Measurements from ENCODE around the gene NDUFV1.
"Not testable (repeated sequence)": the region's sequence is repeated elsewhere in the genome, so short reads cannot be mapped to it uniquely, and the experiment has no call there.

Gene NDUFV1

DNA sequence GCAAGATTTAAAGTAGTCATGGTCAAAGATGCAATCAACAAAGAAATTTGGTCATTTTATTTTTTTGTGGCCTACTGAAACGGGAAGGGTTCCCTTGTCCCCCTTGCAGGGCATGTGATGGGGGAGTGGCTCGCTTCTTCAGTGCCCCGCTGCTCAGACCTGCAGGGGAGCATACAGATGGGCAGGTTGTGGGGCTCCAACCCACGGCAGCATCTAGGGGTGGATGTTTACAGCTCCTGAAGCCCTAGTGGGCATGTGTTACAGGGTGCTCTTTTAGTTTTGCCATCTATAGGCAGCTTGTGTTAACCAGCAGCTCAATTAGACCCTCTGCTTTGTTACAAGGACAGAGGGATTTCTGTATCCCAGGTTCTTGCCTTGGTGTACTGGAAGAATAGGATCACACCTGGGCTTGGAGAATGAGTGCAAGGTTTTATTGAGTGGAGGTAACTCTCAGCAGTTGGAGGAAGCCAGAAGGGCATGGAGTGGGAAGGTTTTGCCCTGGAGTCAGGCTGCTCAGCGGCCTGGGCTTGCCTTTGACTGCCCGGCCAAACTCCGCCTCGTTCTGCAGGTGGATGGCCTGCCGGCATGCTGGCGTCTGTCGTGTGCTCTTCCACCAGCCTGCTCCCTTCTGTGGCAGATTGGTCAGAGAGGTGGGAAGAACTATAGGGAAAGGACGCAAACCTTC is 13.7 kb upstream of the NDUFV1 start:
- no peak for TF ChIP-seq CTCF (conservative IDR thresholded peaks at IDR 0.05; ENCODE audit: low read depth, low read length)
- no peak overlapping the region for H3K4me3 ChIP-seq (ENCODE audit: low read length)
- no peak for DNase-seq (ENCODE audit: low read depth)

DNA sequence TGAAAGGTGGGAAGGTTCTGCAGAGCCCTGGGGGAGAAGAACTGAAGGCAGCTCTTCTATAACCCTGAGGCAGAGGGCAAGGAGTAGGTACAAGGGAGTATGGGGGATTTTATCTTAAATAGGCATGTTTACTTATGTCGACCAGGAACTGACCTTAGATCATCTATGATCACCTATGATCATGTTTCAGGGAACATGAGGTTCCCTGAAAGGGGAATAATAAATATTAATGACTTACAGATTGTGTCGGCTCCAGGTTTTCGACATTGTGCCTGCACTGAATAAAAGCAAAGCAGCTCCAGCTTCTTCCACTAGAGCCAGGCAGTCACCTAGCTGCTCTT is 13.2 kb upstream of the NDUFV1 start:
- TF ChIP-seq CTCF (conservative IDR thresholded peaks at IDR 0.05; ENCODE audit: low read depth, low read length): no peak
- DNase-seq (ENCODE audit: low read depth): no peak
- no peak overlapping the region for H3K4me3 ChIP-seq (ENCODE audit: low read length)

DNA sequence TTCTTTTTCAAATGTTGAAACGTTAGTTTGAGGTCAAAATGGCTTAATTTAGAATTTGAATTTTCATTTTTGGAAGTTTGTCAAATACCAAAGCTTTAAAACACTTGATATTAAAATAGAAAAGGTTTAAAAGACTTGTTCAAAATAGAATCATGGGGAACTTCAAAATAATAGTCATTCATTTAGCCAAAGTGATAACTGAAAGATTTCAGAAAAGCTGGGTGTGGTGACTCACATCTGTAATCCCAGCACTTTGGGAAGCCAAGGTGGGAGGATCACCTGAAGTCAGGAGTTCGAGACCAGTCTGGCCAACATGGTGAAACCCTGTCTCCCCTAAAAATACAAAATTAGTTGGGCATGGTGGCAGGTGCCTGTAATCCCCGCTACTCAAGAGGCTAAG is 12.3 kb upstream of the NDUFV1 start:
- no peak overlapping the region for H3K4me3 ChIP-seq (ENCODE audit: low read length)
- DNase-seq (ENCODE audit: low read depth): no peak
- TF ChIP-seq CTCF (conservative IDR thresholded peaks at IDR 0.05; ENCODE audit: low read depth, low read length): no peak

DNA sequence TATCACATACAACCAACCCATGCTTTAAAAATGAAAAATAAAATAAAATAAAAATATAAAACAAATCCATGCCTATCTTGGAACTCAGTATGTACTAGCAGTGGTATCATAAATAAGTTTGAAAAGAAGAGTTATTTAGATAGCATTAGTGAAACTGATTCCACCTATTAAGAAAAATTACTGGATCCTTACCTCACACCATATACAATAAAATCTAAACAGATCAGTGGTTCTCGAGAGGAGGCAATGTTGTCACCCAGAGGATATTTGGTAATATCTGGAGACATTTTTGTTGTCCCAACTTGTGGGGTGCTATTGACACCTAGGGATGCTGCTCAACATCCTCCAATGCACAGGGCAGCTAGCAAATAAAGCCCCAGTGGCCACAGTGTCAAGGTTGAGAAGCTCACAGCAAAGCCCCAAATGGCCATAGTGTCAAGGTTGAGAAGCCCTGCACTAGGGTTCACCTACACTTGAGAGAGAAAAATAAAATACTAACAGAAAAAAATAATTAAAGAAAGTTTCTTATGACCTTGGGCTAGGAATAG is 9.9 kb upstream of the NDUFV1 start:
- no peak for TF ChIP-seq CTCF (conservative IDR thresholded peaks at IDR 0.05; ENCODE audit: low read depth, low read length)
- DNase-seq (ENCODE audit: low read depth): no peak
- no peak overlapping the region for H3K4me3 ChIP-seq (ENCODE audit: low read length)

- H3K4me3 ChIP-seq (ENCODE audit: low read length); DNase-seq (ENCODE audit: low read depth): not testable (repeated sequence)
These were observed 9.3 kb upstream of the NDUFV1 start for GRCh38 chr11:67597458-67597857.

- DNase-seq (ENCODE audit: low read depth): not testable (repeated sequence)
These were observed 8.8 kb upstream of the NDUFV1 start for GRCh38 chr11:67597963-67598362.

GRCh38 chr11:67599149-67599548 is 7.6 kb upstream of the NDUFV1 start:
- DNase-seq (ENCODE audit: low read depth): no peak
- TF ChIP-seq CTCF (conservative IDR thresholded peaks at IDR 0.05; ENCODE audit: low read depth, low read length): no peak
- no peak overlapping the region for H3K4me3 ChIP-seq (ENCODE audit: low read length)

More at GRCh38 chr11:67597963-67598362, 8.8 kb upstream of the NDUFV1 start:
- not testable (repeated sequence) for H3K4me3 ChIP-seq (ENCODE audit: low read length)

DNA sequence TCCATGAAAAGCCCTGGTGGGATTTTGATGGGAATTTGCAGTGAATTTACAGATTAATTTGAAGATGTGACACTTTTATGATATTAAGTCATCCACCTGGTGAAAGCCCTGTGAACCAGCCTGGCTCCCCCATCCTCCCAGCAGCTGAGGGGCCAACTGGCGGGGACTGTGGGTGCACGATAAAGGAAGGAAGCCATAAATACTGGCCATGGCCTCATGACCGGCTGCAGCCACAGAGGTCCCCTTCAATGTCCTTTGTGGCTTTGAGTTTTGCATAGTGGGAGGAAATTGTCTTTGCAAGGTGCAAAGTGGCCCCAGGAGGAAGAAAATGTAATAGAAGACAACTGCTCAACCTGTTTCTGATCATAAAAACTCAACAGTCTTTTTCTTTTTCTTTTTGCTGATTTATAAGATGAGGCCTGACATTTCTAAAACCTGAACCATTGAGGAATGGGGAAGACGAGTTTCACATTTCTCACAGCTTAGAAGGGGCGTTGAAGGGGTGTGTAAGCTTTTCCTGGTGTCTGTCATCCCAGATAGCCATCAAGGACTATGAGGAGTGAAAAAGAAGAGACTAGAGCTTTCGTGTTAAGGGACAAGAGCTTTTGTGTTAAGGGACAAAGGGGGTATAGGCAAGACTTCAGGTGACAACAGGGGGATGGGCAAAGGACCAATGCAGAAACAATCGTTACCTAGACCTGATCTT is 6.3 kb upstream of the NDUFV1 start:
- TF ChIP-seq CTCF (conservative IDR thresholded peaks at IDR 0.05; ENCODE audit: low read depth, low read length): no peak
- H3K4me3 ChIP-seq (ENCODE audit: low read length): no peak overlapping the region
- no peak for DNase-seq (ENCODE audit: low read depth)
